Panc1 (cell line): ENCODE measurements around the gene RFT1. TPM values are rescaled to one million over a fixed set of nuclear protein-coding genes. Genes with fewer than 3 reads are reported as not detected.

ENCODE experiments used
- ATAC-seq: fragments of 200-7000 bp; cut with Tn5 transposase; 2 replicates; pipeline ENCODE4 v1.9.1; 2020; ENCODE audit warnings: mild to moderate bottlenecking, moderate library complexity
- BruUV-seq: library from RNA; stranded (reverse); fragments of 400-500 nt; replicated peaks from 2 replicates; lab custom pipeline; 2021; lab: Mats Ljungman, UMichigan
- CTCF ChIA-PET: fragments of 300-600 bp; sonication (Branson Sonifier 250); formaldehyde crosslinking; loops from one replicate; lab custom pipeline; 2022; ENCODE audit warnings: antibody characterized with exemption; lab: Charles Lee
- POLR2A ChIA-PET: fragments of 300-600 bp; sonication (Branson Sonifier 250); formaldehyde crosslinking; loops from one replicate; lab custom pipeline; 2022; ENCODE audit warnings: antibody characterized with exemption; lab: Charles Lee
- DNase-seq: peaks from one replicate; pipeline ENCODE4 v3.0.0-alpha.2; 2010; ENCODE audit warnings: low read depth, low spot score
- H3K27ac ChIP-seq: 2 replicates; pipeline ENCODE4 v1.5.1; 2011; ENCODE audit warnings: mild to moderate bottlenecking, low read length, inconsistent platforms
- H3K27me3 ChIP-seq: fragments of 200-500 bp; sonication (Bioruptor generic); 2 replicates; pipeline ENCODE4 v1.6.0; 2014; ENCODE audit warnings: low read length, inconsistent platforms; ENCODE audit not compliant: control insufficient read depth, insufficient read depth
- H3K36me3 ChIP-seq: fragments of 200-500 bp; sonication (Bioruptor generic); 2 replicates; pipeline ENCODE4 v1.5.1; 2014; ENCODE audit warnings: inconsistent platforms, mild to moderate bottlenecking, low read length, moderate library complexity; ENCODE audit not compliant: control insufficient read depth, insufficient read depth
- H3K4me1 ChIP-seq: 2 replicates; pipeline ENCODE4 v1.5.1; 2011; ENCODE audit warnings: inconsistent platforms, mild to moderate bottlenecking, low read length, moderate library complexity; ENCODE audit not compliant: control insufficient read depth, insufficient read depth
- H3K4me3 ChIP-seq, 2 experiments: 2 replicates each; pipeline ENCODE4 v1.5.1; 2011 to 2012; ENCODE audit warnings: low read depth in 2 of 2, low read length in 2 of 2, mild to moderate bottlenecking in 2 of 2, inconsistent platforms in 1 of 2, moderate library complexity in 1 of 2
- H3K9me3 ChIP-seq: fragments of 200-500 bp; sonication (Bioruptor generic); 2 replicates; pipeline ENCODE4 v1.5.1; 2014; ENCODE audit warnings: low read depth, mild to moderate bottlenecking, inconsistent platforms, low read length, moderate library complexity; ENCODE audit not compliant: control insufficient read depth, insufficient read depth
- in situ Hi-C: cut with HindIII; loops from 2 replicates; pipeline ENCODE4 v1.10.0; 2016; ENCODE audit warnings: low sequenced_read_pairs, low pct_unique_long_range_greater_than_20kb
- intact Hi-C: fragments of 100-400 bp; cut with micrococcal nuclease; formaldehyde crosslinking; loops from one replicate; pipeline ENCODE4 v1.10.0; 2022; ENCODE audit not compliant: unreplicated experiment
- total RNA-seq: library from RNA; stranded (reverse); gene quantifications from one replicate; pipeline ENCODE4 v1.2.1, GENCODE V29; 2021; ENCODE audit not compliant: unreplicated experiment
- TF ChIP-seq, protein P1 (sequence below), 2 experiments: IDR thresholded peaks; 2 replicates each; pipeline ENCODE4 v1.6.1; 2011 to 2012; ENCODE audit warnings: low read depth in 2 of 2, control low read depth in 1 of 2, low read length in 1 of 2, mild to moderate bottlenecking in 1 of 2, moderate library complexity in 1 of 2; ENCODE audit not compliant: insufficient read depth in 1 of 2
- TF ChIP-seq, protein P2 (sequence below): fragments of 450-650 bp; IDR thresholded peaks from 2 replicates; pipeline ENCODE4 v1.5.1; 2017; ENCODE audit warnings: mild to moderate bottlenecking

RFT1 gene
- total RNA-seq, 1 experiment from 2014 or later, result 21.0 TPM

DNA sequence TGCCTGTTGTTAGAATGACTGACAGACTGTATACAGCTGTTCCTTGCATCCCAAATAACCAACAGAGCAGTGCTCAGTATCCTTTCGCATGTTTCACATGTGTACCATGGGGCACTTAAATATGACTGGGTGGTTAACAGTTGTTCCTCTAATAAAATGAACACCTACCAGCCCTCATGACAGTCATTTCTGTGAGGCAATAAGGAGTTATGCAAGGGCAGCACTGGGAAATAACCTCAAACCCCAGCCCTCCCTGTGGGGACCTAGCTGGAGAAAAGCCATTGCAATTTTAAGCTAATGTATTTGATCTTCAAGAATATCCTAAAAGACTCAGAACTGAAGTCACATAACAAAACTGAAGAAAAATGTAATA is 7.3 kb downstream of the RFT1 start:
- ChIA-PET POLR2A (no interaction called here), CTCF (no interaction called here)
- ATAC-seq (no peak), DNase-seq (no peak)
- H3K9me3 ChIP-seq, result no peaks in the 10 kb centered on the region
- H3K4me3 ChIP-seq, result no peak overlapping the region
- no peaks in the 10 kb centered on the region for H3K4me1 ChIP-seq
- H3K27ac ChIP-seq, result no peak overlapping the region
- peaks cover 4% of the 10 kb centered on the region for H3K36me3 ChIP-seq
- no peaks in the 10 kb centered on the region for H3K27me3 ChIP-seq
- in situ Hi-C loops, result no loop called here
- intact Hi-C loops, result no loop called here
- TF ChIP-seq, protein P1, sequence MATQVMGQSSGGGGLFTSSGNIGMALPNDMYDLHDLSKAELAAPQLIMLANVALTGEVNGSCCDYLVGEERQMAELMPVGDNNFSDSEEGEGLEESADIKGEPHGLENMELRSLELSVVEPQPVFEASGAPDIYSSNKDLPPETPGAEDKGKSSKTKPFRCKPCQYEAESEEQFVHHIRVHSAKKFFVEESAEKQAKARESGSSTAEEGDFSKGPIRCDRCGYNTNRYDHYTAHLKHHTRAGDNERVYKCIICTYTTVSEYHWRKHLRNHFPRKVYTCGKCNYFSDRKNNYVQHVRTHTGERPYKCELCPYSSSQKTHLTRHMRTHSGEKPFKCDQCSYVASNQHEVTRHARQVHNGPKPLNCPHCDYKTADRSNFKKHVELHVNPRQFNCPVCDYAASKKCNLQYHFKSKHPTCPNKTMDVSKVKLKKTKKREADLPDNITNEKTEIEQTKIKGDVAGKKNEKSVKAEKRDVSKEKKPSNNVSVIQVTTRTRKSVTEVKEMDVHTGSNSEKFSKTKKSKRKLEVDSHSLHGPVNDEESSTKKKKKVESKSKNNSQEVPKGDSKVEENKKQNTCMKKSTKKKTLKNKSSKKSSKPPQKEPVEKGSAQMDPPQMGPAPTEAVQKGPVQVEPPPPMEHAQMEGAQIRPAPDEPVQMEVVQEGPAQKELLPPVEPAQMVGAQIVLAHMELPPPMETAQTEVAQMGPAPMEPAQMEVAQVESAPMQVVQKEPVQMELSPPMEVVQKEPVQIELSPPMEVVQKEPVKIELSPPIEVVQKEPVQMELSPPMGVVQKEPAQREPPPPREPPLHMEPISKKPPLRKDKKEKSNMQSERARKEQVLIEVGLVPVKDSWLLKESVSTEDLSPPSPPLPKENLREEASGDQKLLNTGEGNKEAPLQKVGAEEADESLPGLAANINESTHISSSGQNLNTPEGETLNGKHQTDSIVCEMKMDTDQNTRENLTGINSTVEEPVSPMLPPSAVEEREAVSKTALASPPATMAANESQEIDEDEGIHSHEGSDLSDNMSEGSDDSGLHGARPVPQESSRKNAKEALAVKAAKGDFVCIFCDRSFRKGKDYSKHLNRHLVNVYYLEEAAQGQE (IDR thresholded peaks at IDR 0.05; ENCODE audit: insufficient read depth in 1 of 2, low read depth in 2 of 2, low read length in 1 of 2), result no peak
- BruUV-seq, result no TSS peak

DNA sequence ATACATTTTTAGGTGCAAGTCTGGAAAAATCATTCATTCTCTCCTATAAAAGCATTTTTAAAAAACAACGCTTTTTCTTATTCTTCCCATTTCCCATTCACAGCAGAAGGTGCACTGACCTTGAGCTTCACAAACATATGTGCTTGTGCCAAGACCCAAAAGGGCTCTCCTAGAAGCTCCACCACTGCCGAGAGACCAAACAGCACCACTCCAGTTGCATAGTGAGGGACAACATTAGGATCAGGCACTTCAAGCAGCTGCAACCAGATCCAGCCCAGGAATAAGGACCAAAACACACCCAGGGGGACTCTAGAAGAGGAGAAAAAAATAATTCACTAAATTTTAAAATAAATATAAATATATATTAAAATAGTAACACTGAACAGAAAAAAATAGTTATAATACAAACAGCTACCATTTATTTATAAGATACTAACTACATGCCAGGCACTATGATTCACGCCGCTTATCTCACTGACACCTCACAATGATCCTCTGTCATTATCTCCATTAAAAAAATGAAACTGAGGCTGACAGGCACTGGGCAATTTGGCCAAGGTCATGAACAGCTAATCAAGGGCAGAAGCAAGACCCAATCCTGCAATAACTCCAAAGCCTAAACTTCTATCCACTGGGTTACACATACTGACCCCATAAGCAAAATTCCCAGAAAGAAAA is 7.8 kb downstream of the RFT1 start:
- ChIA-PET CTCF (no interaction called here), POLR2A (no interaction called here)
- no peaks in the 10 kb centered on the region for H3K4me1 ChIP-seq
- intact Hi-C loops (no loop called here), in situ Hi-C loops (no loop called here)
- H3K9me3 ChIP-seq, result no peaks in the 10 kb centered on the region
- H3K27me3 ChIP-seq, result no peaks in the 10 kb centered on the region
- no peak overlapping the region for H3K4me3 ChIP-seq
- H3K27ac ChIP-seq, result no peak overlapping the region
- DNase-seq, result no peak
- TF ChIP-seq, protein P1 (IDR thresholded peaks at IDR 0.05; ENCODE audit: insufficient read depth in 1 of 2, low read depth in 2 of 2, low read length in 1 of 2), result no peak
- TF ChIP-seq, protein P2, sequence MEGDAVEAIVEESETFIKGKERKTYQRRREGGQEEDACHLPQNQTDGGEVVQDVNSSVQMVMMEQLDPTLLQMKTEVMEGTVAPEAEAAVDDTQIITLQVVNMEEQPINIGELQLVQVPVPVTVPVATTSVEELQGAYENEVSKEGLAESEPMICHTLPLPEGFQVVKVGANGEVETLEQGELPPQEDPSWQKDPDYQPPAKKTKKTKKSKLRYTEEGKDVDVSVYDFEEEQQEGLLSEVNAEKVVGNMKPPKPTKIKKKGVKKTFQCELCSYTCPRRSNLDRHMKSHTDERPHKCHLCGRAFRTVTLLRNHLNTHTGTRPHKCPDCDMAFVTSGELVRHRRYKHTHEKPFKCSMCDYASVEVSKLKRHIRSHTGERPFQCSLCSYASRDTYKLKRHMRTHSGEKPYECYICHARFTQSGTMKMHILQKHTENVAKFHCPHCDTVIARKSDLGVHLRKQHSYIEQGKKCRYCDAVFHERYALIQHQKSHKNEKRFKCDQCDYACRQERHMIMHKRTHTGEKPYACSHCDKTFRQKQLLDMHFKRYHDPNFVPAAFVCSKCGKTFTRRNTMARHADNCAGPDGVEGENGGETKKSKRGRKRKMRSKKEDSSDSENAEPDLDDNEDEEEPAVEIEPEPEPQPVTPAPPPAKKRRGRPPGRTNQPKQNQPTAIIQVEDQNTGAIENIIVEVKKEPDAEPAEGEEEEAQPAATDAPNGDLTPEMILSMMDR, result no peak
- ATAC-seq, result no peak
- peaks cover 4% of the 10 kb centered on the region for H3K36me3 ChIP-seq
- no TSS peak for BruUV-seq
